AG20443 (cell line): ENCODE results near the gene HIPK1.

Experiments
- DNase-seq: peaks from one replicate; pipeline ENCODE4 v3.0.0; 2012; ENCODE audit warnings: low spot score, mixed read lengths

The HIPK1 gene

DNA sequence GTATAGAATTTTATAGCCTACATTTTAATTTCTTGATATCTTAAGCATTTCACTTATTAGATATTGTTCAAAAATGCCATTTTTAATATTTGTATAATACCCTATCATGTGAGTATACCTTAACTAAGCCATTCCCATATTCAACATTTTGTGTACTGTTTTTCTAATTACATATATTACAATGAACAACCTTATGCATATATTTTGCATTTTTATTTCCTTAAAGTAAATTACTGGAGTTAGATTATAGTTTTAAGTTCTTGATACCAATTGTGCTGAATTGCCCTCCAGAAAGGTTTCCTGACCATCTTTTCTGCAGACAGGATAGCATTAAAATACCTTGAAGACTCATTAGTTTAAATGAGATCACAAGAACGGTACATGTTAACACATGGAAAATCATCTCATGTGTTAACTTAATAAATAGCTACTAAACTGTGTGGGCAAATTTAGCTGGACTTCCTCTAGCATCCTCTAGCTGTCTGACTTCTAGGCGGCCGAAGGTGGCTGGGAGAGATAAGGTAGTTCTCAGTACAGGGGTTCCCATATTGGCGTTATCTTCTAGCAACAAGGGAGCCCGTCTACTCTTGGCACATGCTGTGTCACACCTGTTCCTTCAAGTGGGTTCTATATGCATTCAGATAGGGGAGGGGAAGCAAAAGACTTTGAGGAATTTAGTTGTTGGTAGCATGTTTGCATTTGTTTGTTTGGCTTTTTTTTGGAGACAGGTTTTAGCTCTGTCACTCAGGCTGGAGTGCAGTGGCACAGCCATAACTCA, 15.0 kb upstream of the HIPK1 start:
- no peak for DNase-seq

DNA sequence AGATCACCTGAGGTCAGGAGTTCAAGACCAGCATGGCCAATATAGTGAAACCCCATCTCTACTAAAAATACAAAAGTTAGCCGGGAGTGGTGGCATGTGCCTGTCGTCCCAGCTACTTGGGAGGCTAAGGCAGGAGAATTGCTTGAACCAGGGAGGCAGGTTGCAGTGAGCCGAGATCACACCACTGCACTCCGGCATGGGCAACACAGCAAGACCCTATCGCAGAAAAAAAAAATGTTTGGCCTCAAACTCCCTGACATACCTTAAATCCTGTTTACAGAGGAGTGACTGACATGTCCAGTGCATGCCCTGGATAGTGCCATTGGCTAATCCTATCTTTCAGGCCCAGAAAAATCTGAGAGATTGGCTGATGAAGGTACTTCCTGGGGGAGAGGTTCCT, 12.2 kb upstream of the HIPK1 start:
- DNase-seq = no peak

DNA sequence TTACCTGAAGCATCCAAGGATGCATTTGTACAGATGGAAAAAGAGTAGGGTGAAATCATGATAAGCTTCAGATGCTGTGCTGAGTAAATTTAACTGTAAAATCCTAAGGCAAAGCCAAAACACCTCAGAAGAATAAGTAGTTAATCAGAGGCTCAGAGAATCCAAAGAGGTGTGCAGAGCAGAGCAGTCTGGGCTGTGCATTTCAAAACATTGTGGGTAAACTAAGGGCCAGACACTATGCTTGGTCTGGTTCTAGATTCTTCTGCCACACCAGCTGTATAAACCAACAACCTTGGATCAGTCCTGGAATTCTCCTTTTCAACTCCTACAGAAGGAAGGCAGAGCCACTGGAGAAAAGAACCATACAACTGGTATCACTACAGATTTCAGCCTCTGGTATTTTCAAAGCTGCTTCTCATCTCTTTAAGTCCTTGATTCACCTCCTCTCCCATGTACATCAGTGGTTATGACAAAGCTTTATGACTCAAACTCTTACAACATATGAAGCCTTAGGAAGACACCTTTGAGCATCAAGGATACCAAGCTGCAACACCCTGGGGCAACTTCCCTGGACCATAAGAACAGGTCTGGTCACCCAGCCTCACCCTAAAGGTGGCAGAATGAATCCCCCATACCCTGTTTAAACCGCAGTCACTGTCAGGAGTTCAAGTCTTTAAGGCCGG, 11.6 kb upstream of the HIPK1 start:
- no peak for DNase-seq

DNA sequence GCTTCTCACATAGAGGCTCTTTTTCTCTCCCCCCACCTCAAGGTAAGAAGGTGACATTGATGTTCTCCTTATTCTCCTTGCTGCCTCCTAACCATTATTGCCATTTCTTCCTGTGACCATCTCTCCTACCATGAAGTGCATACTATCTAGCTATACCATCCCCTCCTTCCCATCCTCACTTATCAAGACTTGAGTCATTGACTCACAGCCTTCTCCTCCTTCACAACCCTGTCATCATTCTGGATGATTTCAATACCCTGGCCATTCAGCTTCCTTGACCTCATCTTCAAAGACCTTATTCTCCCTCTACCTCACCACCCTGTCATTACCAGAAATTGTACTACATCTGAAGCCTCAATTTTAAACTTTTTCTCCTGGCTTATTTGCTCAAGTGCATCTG, 10.9 kb upstream of the HIPK1 start:
- DNase-seq = no peak

DNA sequence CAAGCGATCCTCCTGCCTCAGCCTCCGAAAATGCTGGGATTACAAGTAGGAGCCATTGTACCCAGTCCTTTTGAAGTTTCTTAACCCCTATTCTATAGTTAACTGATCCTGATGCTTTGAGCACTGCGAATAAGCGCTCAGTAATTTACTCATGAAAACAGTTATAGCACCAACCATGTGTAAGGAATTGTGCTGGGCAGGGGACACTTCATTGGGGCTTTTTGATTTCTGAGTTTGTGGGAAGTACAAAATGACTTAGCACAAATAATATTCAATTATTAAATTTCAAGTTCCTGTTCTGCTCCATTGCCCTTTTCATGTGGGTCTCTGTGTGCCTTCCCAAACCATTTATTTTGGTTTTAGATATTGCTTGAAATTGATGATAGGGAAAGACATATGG, 6.2 kb upstream of the HIPK1 start:
- DNase-seq = no peak

DNA sequence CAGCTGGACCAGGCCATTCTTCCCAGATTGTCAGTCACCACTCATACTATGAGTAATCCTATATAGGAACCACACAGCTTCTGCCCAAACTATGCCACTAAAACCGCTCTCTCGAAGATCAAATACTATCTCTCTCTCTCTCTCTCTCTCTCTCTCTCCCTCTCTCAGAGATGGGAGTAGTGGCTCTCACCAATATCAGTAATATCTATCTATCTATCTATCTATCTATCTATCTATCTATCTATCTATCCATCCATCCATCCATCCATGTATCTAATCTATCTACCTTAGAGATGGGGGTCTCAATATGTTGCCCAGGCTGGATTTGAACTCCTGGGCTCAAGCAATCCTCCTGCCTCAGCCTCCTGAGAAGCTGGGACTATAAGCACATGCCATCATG, 4.7 kb upstream of the HIPK1 start:
- no peak for DNase-seq

DNA sequence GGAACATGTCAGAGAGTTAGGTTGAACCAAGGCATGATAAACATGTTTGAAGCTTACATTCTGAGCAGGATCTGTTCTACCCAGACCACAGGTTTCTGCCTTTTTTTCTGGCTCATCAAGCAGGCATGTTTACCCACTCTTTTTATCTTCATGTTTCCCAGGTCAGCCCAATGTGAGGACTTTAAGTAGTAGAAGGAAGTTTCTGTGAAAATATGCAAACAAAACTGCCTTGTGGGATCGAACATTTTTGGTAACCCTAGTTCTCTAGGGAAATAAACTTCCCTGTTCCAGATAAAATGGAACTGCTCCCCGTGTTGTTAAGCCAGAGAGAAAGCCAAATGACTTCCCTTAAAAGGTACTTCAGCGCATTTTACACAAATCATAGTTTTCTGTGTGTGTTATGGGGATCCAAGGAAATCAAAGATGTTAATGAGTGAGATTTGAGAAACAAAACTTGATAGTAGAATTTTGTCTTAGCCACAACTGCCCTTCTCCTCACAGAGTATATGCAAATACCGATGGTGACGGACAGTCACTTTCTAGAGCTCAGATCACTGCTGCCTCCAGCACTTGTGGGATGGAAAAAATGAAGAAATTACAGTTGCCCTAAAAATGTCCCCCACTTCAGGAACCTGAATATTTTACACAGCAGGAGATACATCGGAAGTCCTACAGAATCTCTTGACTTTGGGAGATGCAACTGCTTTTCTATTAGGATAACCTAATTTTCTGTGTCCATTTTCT, 765 bp upstream of the HIPK1 start:
- no peak for DNase-seq

DNA sequence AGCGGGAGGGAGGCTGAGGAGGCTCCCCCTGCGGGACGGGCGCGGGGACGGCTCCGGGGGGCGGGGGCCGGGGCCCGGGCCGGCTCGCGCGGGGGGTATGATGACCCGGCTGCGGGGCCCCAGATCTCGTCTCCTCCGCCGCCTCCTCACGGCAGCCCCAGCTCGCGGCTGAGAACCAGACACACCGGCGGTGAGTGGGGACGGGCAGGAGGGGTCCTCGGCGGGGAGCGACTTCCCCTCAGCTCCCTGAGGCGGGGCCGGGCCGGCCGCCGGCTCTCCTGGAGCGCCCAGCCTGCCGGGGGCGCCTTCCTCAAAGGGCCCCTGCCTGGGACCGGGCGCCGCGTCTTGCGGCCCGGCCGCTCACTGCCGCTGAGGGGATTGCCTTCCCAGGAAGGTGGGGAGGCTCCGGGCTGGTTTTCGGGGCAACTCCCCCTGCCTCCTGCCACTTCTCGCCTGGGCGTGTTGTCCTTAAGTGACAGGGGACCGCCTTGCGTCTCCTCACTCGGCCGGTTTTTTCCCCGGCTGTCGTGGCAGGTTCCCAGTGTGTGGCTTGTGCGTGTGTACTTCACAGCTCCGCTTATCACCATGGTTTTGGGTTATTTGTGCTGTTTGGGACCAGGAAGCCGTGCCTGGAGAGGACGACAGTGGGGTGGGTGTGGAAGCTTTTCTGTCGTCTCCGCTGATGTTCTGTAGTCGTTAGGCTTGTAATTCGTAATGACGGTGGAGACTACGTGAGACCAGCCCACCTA, 800 bp downstream of the HIPK1 start:
- peak; percentile 65 for DNase-seq

DNA sequence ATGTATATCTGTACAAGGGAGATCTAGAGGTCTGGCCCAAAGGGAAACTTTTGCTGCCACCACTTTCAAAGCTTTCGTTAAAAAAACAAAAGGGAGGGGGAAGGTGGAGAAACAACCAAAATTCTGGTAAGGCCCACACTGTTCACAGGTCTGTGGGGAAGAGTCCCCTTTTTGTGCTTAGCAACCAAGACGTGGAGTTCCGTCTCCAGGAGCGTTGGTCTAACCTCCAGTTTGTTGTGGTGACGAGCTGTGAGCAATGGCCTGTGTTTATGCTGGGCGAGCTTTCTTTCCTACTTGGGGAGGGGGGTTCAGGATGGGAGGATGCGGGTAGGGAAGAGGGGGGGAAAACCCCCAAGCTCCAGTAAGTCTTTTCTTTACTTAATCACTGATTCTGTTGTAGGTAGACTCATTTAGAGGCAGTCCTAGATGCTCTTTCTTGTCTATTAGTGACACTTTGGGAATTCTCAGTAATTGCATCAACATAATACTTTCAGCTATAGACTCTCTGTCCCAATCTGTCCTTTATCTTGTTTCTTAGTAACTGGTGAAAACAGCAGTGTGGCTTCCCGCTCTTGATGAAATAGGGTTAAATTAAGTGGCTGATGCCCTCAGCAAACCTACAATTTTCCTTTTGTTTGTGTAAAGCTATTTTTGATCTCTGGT, 1.5 kb downstream of the HIPK1 start:
- DNase-seq = peak; percentile 63

DNA sequence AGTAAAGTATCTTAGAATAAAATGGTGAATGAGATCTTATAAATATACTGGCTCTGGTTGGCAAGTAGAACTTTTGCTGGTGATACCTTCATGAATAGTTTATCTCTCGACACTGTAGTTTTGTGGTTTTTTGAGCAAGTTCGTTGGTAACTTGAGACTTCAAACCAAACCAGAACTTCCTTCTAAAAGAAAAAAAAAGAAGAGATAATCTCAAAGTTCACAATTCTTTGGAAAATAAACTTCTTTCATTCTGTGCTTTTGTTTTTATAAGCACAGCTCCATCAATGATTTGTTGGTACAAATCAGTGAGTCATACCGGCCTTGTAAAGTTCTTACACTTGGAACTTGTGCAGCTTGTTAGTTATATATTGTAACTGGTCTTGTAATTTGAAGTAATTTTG, 2.3 kb downstream of the HIPK1 start:
- DNase-seq = peak; percentile 21

DNA sequence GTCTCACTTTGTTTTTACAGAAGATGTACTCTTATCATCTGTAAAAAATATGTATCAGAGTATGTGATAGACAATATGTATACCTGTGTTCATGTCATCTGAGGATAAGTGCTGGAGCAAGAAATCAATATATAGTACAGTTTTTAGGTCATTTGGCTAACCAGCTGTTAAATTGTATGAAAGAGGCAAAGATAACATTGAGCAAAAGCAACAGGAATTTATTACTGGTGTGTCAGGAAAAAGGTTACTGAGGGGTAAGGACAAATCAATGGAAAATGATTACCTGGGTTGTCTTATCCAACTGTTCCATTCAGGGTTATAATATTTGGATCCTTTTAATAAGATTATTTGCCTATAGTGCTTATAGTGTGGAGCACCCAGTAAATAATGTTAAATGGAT, 4.9 kb downstream of the HIPK1 start:
- DNase-seq = no peak

DNA sequence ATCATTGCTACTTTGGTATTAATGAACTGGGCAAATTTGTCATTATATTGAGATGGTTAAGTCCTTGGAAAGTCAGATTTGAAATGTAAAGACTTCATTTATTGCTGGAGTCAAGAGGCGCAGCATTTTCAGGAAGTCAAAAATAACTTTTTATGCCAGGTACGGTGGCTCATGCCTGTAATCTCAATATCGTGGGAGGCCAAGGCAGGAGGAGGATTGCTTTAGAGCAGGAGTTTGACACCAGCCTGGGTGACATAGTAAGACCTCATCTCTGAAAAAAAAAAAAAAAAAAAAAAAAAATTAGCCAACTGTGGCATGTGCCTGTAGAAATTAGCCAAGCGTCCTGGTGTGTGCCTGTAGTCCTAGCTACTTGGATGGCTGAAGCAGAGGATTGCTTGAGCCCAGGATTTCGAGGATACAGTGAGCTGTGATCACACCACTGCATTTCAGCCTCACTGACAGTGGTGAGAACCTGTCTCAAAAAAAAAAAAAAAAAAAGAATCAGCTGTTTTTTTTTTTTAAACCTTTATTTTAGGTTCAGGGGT, 5.5 kb downstream of the HIPK1 start:
- DNase-seq = no peak

DNA sequence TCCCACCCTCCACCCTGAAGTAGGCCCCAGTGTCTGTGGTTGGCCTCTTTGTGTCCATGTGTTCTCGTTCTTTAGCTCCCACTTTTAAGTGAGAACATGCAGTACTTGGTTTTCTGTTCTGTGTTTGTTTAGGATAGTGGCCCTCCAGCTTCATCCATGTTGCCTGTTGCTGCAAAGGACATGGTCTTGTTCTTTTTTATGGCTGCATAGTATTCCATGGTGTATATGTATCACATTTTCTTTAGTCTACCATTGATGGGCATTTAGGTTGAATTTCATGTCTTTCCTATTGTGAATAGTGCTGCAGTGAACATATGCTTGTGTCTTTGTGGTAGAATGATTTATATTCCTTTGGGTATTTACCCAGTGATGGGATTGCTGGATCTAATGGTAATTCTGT, 6.1 kb downstream of the HIPK1 start:
- DNase-seq = no peak

DNA sequence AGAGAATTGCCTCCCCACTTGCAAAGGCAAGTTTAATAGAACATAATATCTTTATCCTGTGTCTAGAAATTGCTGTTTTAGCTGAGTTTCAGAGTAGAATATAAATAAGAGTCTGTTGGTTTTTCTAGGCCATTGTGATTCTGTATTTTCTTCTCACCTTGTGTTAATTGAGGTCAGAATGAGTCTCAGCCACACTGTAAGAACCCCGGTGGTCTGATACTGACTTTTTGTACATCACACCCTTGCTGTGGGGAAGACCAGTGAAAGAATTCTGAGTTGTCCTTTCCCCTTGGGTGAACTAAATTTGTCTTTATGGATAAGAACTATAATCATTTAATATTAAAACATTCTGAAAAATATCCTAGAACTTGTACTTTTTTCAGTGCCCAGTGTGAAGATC, 6.8 kb downstream of the HIPK1 start:
- DNase-seq = no peak

DNA sequence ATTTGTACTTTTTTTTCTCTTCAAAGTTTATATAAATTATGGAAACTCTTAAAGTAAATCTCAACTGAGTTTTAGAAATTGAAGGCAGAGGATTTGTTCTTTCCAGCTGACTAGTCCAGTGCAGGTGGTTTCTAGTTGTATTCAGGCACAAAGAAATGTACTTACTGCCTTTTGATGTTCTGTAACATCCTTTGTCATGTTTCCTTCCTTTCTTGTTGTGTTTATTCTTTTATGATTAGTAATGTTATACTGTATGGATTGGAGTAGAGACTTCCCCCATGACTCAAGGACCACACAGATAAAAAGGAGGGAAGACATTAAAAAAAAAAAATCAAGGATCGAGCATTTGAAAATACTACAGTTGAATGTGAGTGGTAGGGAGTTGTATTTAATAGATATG, 8.0 kb downstream of the HIPK1 start:
- no peak for DNase-seq

DNA sequence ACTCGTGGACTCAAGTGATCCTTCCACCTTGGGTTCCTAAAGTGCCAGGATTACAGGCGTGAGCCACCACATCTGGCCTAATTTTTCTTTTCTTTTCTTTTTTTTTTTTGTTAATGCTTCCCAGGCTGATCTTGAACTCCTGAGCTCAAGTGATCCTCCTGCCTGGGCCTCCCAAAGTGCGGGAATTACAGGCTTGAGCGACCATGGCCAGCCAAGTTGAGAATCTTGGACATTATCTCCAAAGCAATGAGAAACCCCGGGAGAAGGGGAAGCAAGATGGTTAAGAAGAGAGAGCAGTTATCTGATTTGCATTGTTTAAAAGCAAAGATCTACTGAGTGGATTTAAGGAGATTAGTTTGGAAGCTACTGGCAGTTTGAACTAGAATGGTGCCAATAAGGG, 9.1 kb downstream of the HIPK1 start:
- no peak for DNase-seq

DNA sequence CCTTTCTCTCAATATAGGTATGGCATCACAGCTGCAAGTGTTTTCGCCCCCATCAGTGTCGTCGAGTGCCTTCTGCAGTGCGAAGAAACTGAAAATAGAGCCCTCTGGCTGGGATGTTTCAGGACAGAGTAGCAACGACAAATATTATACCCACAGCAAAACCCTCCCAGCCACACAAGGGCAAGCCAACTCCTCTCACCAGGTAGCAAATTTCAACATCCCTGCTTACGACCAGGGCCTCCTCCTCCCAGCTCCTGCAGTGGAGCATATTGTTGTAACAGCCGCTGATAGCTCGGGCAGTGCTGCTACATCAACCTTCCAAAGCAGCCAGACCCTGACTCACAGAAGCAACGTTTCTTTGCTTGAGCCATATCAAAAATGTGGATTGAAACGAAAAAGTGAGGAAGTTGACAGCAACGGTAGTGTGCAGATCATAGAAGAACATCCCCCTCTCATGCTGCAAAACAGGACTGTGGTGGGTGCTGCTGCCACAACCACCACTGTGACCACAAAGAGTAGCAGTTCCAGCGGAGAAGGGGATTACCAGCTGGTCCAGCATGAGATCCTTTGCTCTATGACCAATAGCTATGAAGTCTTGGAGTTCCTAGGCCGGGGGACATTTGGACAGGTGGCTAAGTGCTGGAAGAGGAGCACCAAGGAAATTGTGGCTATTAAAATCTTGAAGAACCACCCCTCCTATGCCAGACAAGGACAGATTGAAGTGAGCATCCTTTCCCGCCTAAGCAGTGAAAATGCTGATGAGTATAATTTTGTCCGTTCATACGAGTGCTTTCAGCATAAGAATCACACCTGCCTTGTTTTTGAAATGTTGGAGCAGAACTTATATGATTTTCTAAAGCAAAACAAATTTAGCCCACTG, 11.5 kb downstream of the HIPK1 start:
- DNase-seq = no peak

DNA sequence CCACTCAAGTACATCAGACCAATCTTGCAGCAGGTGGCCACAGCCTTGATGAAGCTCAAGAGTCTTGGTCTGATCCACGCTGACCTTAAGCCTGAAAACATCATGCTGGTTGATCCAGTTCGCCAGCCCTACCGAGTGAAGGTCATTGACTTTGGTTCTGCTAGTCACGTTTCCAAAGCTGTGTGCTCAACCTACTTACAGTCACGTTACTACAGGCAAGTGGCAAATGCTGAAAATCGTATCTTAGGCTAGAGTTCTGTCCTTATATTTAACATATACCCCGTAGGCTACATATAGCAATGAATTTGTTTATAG, 12.1 kb downstream of the HIPK1 start:
- no peak for DNase-seq

DNA sequence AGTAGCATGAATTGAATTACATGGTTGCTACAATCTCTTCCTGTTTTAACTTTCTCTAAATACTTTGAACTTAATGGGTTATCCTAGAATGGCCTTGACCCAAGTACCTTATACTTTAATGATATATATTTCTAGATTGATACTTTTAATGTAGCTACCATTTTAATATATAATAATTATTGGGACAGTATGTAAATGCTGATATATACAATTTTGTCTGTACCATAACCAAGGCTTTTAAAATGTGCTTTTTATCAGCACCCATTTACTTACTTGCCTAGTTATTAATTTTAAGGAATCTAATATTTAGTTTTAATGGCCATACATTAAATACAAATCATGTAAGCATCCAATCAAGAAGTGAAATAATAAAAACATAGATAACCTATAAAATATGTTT, 13.4 kb downstream of the HIPK1 start:
- no peak for DNase-seq

DNA sequence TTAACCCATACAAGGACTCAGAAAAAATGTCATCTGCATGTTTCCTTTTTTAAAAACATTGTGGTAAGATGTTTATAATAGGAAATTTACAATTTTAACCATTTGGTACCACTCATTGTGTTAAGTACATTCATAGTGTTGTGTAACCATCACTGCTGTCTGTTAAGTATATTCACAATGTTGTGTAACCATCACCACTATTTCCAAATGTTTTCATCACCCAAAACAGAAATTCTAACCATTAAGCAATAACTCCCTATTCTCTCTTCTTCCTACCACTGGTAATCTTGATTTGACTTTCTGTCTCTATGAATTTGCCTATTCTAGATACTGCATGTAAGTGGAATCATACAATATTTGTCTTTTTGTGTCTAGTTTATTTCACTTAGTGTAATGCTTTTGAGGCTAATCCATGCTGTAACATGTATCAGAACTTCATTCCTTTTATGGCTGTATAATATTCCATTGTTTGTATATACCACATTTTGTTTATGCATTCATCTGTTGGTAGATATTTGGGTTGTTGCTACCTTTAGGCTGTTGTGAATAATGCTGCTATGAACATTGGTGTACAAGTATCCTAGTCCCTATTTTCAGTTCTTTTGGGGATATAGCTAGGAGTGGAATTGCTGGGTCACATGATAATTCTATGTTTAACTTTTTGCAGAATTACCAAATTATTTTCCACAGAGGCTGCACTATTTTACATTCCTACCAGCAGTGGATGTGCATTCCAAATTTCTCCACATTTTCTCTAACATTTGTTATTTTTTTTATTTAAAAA, 14.1 kb downstream of the HIPK1 start:
- no peak for DNase-seq
